NK-92 (cell line): ENCODE results near the gene CFAP20DC.
"Not testable (repeated sequence)": the region's sequence is repeated elsewhere in the genome, so short reads cannot be mapped to it uniquely, and the experiment has no call there.

Experiments
- DNase-seq: peaks from one replicate; lab custom pipeline; 2025; ENCODE audit not compliant: unreplicated experiment; lab: John Stamatoyannopoulos, UW

CFAP20DC gene

DNA sequence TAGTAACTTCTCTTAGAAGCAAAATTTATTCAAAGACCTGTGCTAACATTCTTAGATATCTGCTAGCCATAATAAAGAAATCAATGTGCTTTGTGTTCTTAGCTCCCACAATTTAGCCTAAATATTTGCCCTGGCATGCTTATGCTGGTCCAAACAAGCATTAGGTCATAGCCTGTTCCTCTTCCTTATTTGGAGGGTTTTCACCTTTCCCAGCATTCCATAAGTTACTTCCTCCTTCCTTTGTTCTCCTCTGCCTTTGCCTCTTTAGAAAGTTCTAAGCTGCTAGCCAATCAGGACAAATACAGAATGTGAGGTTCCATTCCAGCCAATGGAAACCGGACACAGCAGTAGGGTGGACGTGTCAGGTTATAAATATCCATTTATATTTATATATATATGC is 345.5 kb downstream of the CFAP20DC start:
- DNase-seq: not testable (repeated sequence)

- no peak for DNase-seq
These were observed 351.6 kb downstream of the CFAP20DC start for GRCh38 chr3:58698246-58698645.

- no peak for DNase-seq
These were observed 352.3 kb downstream of the CFAP20DC start for GRCh38 chr3:58697561-58697960.

DNA sequence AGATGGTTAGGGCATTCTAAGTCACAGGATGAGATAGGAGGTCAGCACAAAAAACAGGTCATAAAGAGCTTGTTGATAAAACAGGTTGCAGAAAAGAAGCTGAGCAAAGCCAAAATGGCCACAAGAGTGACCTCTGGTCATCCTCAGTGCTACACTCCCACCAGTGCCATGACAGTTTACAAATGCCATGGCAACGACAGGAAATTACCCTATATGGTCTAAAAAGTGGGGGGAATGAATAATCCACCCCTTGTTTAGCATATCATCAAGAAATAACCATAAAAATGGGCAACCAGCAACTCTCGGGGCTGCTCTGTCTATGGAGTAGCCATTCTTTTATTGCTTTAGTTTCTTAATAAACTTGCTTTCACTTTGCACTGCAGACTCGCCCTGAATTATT is 353.0 kb downstream of the CFAP20DC start:
- not testable (repeated sequence) for DNase-seq

DNA sequence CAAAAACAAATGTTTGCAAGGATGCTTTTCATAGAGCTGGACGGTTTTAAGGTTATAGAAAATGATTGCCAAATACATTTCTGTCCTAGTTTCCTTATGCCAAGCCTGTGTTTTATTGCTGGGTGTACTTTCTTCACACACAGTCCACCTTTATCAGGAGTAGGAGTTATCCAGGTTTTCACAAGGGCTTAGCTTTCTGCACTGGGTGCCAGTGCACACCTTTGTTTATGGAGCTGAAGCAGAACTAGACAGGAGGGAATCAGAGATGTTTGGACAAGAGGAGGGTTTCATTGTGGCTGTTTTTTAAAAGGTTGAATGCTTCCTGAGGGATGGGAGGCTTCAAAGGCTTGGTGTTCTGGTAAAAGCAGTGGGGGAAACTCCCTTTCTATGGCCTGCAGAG is 353.7 kb downstream of the CFAP20DC start:
- no peak for DNase-seq

DNA sequence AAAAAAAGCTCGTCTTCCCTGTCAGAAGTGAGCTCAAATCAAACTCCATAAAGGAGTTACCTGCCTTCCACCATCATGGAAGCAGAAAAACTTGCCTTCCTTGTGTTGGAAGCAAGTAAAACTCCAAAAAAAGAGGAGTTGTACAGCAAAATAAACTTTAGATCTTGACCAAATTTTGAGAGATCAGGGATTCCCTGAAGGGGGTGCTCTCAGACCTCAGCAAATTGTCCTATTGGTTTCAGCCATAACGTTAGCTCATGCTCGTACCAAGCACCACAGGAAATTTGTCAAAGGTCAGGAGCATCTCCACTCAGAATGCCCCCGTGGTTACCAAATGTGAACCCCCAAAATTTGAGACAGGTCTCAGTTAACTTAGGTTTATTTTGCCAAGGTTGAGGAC is 354.5 kb downstream of the CFAP20DC start:
- not testable (repeated sequence) for DNase-seq

DNA sequence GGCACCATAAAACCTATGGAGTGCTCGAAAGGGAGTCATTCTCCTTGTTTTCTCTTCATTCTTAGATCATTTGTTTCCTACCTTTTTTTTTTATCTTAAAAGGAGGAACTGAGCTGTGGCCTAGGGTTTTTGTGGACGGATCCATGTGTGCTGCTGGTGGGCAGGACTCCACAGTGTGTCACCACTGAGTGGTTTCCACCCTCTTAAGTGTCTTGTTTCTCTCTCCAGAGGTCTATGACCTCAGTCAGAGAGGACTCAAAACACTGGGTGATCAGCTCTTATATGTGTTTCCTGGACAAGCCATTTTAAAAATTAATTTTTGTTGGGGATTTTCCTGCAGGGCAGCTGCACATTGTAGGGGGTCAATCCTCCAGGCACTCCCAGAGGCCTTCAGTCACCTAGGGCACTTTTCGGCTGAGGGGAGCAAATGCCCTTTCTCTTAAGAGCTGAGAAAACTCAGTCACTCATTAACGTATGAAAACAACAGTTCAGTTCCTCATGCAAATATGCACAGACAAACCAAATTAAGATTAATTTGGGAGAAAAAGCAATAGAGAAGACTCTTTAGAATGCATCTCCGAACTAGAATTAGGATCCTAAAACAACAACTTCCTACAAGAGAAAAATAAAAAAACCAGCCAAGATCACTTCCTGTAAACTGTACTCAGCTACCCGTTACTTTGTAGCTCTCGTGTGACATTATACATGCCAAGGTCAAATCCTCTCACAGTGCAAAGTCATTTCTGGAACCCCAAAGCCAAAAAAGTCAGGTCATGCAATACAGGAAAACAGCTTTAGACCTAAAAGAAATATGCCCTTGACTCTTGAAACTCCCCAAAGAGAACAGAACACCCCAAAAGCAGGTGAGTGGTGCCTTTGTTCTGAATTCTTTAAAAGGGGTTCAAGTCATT is 355.6 kb downstream of the CFAP20DC start:
- no peak for DNase-seq

GRCh38 chr3:58692484-58692883 is 357.3 kb downstream of the CFAP20DC start:
- no peak for DNase-seq
